GM19328 (cell line): ENCODE data around the gene TBX4.
"Not testable (repeated sequence)": the region's sequence is repeated elsewhere in the genome, so short reads cannot be mapped to it uniquely, and the experiment has no call there.

ENCODE experiments used
- ATAC-seq: cut with Tn5 transposase; IDR thresholded peaks from one replicate; pipeline ENCODE4 v1.9.1; 2021; ENCODE audit warnings: mild to moderate bottlenecking, moderate library complexity; ENCODE audit not compliant: unreplicated experiment

TBX4 gene

GRCh38 chr17:61496174-61496956 is 44.1 kb downstream of the TBX4 start:
- ATAC-seq = no peak

DNA sequence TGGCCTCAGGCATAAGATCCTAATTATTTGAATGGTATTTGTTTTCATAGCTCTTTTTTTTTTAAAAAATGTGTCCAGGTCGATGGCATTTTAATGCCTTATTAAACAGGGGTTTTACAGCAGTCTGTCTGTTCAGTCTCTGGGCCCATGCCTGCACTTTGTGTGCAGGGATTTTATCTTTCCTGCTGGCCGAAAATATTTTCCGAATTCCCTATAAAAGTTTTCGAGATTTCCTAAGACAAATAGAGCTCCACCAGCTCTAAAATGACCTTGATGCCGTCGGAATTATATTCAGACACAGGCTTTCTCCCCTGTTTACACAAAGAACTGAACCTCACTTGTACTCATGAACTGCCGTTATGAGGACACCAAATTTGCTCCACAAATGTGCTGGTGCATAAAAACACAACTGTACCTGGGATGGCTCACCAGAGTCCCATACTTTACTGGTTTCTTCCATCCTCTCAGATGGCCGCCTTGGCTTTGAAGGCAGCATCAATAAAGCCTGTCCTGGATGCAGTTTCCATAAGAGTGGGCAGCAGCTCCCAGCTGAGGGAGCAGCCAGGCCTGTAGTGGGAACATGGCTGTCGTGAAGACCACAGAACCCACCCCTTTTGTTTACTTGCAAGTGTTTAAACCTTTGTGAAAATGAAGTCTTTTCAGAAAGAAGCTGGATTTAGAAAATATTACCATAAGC is 44.9 kb downstream of the TBX4 start:
- no peak for ATAC-seq

- ATAC-seq = no peak
Measured at GRCh38 chr17:61498042-61498994, 46.1 kb downstream of the TBX4 start.

DNA sequence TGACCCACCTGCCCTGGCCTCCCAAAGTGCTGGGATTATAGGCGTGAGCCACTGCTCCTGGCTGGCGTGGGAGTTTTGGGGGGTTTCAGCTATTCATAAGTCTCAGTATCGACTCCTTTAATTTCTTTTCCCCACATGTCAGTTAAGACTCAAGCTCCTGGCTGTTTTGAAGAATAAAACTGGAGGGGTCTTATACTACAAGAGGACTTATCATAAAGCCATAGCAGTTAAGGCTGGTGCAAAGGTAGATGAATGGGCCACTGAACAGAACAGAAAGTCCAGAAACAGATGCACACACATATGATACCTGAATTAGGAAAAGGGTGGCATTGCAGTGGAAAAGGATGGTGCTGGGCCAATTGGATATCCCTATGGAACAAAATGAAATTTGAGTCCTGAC is 47.4 kb downstream of the TBX4 start:
- ATAC-seq = no peak

DNA sequence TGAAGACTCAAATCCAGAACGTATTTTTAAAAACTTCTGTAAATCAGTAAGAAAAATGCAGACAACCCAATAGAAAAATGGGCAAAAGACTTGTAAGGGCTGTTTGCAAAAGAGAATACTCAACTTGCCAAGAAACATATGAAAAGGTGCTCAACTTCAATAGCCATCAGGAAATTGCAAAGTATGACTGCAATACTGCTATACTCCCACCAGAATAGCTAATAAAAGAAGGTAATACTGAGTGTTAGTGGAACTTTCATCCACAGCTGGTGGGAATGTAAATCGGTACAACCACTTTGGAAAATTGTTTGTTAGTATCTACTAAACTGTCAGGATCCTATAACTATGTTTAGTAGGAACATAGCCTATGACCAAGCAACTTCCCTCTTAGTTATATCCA is 48.1 kb downstream of the TBX4 start:
- ATAC-seq = no peak

DNA sequence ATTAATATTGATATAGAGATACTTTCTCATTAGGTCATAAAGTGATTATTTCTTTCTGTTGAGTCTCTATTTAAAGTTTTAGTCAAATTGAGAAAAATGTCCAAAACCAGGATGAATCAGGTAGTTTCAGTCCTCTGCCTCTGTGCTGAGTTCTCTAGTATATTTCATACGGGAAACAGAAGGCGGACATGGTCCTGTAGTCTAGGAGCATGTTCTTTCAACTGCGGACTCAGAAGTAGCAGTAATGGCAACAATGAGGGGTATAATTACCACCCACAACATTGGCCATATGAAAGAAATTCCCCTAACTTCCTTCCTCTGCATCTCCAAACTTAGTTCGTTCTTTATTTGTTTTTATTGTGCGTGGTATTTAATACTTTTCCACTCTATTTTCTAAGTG is 50.1 kb downstream of the TBX4 start:
- ATAC-seq = no peak

- ATAC-seq = no peak
Measured at GRCh38 chr17:61503961-61504360, 51.7 kb downstream of the TBX4 start.

DNA sequence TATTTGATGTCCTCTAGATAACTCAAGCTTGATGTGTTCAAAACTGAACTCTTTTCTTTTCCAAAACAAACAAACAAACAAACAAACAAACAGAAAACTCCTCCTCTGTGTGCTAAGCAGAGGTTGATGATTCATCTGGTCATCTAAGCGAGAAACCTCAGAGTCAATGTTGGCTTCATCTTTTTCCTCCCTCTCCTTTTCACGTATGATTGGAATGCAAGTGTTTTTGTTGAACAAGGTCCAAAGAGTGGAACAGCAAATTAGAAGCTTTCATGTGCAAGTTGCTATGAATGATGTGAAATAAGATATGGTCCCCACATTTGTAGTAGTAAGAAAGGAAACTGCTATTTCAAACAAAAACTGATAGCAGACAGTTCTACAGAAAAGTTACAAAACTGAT is 52.5 kb downstream of the TBX4 start:
- ATAC-seq = no peak

DNA sequence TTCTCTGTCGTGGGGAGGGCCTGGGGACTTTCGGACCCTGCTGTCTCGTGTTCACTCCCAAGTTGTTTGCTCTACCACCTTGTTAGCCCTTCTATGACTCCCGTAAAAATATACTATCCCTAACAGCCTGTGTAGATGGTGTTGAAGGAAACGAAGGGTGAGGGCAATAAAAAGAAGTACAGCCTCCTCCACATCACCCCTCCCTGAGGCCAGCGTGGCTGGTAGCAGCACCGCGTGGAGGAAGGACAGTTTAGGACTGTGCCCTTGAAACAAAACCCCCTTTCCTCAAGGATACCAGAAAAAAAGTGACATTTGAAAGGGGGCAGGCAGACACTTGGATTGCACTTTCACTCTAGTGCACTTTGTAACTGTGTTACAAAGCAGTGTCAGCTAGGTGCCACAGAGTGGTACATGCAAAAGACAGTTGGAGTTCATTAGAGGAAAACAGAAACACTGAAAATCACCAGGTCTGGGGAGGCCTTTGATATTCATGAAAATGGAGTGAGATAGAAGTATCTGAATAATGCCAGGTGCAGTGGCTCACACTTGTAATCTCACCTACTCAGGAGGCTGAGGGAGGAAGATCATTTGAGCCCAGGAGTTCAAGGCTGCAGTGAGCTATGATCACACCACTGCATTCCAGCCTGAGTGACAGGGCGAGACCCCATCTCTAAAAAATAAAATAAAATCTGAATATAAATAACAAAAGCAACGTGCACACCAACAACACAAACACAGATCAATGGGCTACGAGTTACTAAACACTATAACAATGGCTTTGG is 53.8 kb downstream of the TBX4 start:
- ATAC-seq = no peak

GRCh38 chr17:61507383-61508066 is 55.3 kb downstream of the TBX4 start:
- ATAC-seq = no peak

DNA sequence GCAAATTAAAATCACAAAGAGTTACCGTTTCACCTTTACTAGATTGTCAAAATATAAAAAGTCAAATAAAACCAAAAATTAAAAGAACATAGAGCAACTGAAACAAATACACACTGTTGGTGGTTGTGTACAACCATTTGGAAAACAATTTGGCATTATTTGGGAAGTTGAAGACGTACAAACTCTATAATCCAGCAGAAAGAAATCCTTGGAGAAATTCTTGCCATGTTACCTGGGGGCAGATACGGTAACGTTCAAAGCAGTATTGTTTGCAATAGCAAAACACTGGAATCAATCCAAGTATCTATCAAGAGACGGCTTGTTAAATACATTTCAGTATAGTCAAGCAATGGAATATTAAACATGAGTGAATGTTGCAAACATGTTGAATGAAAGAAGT is 56.7 kb downstream of the TBX4 start:
- no peak for ATAC-seq

DNA sequence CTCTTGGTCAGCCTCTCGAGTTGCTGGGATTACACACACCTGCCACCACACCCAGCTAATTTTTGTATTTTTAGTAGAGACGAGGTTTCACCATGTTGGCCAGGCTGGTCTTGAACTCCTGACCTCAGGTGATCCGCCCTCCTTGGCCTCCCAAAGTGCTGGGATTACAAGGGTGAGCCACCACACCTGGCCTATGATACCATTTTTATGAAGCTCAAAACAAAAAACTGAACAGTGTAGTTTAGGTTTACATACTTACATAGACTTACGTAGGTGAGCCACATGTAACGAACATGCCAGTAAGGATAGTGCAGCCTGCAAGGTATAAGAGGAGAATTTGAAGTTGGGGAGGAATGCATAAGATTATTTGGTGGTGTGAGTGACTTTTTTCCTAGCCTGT is 57.2 kb downstream of the TBX4 start:
- ATAC-seq = not testable (repeated sequence)

DNA sequence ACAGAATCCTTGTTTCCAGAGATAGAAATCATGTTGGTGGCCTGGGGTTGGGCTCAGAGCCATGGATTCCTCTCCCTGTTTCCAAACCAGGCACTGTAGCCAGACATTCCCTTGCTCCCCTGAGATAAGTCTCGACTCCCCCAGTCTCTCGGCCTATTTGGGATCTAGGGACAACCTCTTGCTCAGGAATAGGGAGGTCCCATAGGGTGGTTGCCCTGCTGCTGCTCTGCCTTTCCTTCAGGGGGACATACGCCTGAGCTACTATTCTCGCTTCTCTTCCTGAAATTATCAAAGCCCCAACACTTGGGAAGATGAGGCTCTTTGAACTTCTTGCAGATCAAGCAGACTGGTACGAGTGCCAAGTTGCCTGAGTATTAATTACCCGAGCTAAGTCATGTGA is 58.0 kb downstream of the TBX4 start:
- ATAC-seq = no peak

DNA sequence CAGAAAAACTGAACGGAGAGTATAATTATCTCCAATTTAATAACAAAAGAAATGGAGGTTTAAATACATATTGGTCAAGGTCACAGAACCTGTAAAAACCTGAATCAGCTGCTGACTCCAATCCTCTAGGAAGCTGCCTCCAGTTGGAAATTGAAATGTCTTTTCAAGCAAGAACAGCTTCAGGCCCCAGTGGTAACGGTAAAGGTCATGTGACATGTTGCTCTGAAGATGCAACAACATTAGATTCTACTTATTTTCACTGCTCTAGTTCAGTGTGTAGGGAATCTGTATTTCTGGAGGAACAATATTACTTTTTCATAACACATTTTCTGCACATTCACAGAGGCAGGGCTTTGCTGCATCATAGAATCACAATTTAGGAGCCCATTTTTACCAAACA is 58.8 kb downstream of the TBX4 start:
- ATAC-seq = no peak

DNA sequence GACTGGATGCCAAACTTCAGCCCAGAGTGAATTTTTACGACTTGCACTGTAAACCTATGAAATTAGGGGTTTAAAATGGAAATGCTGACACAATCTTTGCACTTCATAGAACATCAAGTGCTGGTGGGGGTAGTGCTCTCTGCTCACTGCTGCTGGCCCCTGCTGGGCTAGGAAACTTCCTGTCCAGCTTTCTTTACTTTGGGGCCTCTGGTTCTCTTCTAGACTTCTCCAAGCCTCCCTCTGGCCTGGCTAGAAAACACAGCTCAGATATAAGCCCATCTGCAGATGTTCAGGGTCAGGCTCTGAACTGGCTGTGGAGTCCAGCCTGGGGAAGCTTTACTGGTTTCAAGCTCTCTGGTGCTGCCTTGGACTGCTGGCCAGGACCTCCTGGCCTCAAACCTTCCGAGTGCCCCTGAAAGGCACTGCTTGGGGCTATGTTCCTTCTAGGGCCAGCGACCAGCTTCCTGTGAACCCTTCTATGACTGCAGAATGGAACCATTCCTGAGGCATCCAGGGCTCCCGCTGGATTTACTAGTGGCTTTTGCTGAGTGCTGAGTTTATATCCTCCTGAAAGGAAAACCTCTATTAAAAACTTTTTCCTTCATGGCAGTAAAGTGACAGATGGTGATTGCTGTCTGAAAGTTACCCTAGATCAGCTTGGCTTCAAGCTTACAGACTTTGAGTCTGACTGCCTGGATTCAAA is 59.4 kb downstream of the TBX4 start:
- ATAC-seq = no peak

DNA sequence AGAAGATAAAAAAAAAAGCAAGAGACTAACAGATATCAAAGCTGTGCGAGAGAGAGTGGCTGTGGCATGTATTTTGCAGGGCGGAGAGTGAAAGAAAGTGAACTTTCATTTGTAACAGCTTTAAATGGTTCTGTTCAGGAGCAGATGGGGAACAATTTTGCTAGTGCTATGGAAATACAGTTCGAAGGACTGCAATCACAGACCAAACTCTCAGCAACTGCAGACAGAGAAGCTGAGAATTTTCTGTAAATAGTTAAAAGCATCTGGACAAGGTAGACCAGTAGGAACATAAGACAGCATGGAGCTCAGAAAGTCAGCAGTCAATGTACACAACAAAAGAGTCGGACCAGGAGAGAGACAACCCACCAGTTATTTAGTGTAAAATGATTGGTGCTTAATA is 62.3 kb downstream of the TBX4 start:
- no peak for ATAC-seq

- no peak for ATAC-seq
Measured at GRCh38 chr17:61517265-61517664, 65.0 kb downstream of the TBX4 start.

- ATAC-seq = no peak
Measured at GRCh38 chr17:61517843-61518606, 65.8 kb downstream of the TBX4 start.

GRCh38 chr17:61519139-61519538 is 66.9 kb downstream of the TBX4 start:
- ATAC-seq = no peak
